Astrocyte (in vitro differentiated cells and primary cell): ENCODE results near the gene SLC1A1.
"Not testable (repeated sequence)": the region's sequence is repeated elsewhere in the genome, so short reads cannot be mapped to it uniquely, and the experiment has no call there.

Source experiments
- EZH2 ChIP-seq: IDR thresholded peaks from 2 replicates; pipeline ENCODE4 v1.6.1; 2012; ENCODE audit warnings: mild to moderate bottlenecking, low read length, inconsistent platforms; ENCODE audit not compliant: insufficient read depth
- TF ChIP-seq, protein P1 (sequence below): IDR thresholded peaks from 2 replicates; pipeline ENCODE4 v1.5.1; 2011; ENCODE audit warnings: low read depth, mild to moderate bottlenecking, inconsistent platforms, low read length, moderate library complexity; ENCODE audit not compliant: insufficient read depth

DNA sequence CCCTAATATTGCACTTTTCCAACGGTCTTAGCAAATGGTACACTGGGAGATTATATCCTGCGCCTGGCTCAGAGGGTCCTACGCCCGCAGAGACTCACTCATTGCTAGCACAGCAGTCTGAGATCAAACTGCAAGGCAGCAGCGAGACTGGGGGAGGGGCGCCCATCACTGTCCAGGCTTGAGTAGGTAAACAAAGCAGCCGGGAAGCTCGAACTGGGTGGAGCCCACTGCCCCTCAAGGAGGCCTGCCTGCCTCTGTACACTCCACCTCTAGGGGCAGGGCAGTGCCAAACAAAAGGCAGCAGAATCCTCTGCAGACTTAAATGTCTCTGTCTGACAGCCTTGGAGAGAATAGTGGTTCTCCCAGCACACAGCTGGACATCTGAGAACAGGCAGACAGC is 41.1 kb downstream of the SLC1A1 start:
- not testable (repeated sequence) for TF ChIP-seq EZH2
- TF ChIP-seq, protein P1, sequence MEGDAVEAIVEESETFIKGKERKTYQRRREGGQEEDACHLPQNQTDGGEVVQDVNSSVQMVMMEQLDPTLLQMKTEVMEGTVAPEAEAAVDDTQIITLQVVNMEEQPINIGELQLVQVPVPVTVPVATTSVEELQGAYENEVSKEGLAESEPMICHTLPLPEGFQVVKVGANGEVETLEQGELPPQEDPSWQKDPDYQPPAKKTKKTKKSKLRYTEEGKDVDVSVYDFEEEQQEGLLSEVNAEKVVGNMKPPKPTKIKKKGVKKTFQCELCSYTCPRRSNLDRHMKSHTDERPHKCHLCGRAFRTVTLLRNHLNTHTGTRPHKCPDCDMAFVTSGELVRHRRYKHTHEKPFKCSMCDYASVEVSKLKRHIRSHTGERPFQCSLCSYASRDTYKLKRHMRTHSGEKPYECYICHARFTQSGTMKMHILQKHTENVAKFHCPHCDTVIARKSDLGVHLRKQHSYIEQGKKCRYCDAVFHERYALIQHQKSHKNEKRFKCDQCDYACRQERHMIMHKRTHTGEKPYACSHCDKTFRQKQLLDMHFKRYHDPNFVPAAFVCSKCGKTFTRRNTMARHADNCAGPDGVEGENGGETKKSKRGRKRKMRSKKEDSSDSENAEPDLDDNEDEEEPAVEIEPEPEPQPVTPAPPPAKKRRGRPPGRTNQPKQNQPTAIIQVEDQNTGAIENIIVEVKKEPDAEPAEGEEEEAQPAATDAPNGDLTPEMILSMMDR: not testable (repeated sequence)
